HG03457 (cell line): ENCODE measurements around the gene PNMT.

Experiments
- ATAC-seq: cut with Tn5 transposase; IDR thresholded peaks from one replicate; pipeline ENCODE4 v1.9.1; 2021; ENCODE audit warnings: moderate number of reproducible peaks; ENCODE audit not compliant: unreplicated experiment

PNMT gene, protein sequence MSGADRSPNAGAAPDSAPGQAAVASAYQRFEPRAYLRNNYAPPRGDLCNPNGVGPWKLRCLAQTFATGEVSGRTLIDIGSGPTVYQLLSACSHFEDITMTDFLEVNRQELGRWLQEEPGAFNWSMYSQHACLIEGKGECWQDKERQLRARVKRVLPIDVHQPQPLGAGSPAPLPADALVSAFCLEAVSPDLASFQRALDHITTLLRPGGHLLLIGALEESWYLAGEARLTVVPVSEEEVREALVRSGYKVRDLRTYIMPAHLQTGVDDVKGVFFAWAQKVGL

DNA sequence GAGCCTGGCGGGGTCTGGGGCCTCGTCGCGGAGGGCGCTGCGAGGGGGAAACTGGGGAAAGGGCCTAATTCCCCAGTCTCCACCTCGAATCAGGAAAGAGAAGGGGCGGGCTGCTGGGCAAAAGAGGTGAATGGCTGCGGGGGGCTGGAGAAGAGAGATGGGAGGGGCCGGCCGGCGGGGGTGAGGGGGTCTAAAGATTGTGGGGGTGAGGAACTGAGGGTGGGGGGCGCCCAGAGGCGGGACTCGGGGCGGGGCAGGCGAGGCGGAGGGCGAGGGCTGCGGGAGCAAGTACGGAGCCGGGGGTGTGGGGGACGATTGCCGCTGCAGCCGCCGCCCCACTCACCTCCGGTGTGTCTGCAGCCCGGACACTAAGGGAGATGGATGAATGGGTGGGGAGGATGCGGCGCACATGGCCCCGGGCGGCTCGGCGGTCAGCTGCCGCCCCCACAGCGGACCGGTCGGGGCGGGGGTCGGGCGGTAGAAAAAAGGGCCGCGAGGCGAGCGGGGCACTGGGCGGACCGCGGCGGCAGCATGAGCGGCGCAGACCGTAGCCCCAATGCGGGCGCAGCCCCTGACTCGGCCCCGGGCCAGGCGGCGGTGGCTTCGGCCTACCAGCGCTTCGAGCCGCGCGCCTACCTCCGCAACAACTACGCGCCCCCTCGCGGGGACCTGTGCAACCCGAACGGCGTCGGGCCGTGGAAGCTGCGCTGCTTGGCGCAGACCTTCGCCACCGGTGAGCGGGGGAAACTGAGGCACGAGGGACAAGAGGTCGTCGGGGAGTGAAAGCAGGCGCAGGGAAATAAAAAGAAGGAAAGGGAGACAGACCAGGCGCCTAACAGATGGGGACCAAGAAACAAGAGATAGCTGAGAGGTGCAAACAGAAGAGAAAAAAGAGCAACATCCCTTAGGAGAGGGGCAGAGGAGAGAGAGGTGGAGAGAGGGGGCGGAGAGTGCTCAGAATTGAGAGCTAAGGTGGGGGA, at the start of gene PNMT:
PNMT (plus strand) TSS at position 509 of the 980 bp plus-strand sequence; CDS start at position 532, 23 bp downstream.
- no peak for ATAC-seq

DNA sequence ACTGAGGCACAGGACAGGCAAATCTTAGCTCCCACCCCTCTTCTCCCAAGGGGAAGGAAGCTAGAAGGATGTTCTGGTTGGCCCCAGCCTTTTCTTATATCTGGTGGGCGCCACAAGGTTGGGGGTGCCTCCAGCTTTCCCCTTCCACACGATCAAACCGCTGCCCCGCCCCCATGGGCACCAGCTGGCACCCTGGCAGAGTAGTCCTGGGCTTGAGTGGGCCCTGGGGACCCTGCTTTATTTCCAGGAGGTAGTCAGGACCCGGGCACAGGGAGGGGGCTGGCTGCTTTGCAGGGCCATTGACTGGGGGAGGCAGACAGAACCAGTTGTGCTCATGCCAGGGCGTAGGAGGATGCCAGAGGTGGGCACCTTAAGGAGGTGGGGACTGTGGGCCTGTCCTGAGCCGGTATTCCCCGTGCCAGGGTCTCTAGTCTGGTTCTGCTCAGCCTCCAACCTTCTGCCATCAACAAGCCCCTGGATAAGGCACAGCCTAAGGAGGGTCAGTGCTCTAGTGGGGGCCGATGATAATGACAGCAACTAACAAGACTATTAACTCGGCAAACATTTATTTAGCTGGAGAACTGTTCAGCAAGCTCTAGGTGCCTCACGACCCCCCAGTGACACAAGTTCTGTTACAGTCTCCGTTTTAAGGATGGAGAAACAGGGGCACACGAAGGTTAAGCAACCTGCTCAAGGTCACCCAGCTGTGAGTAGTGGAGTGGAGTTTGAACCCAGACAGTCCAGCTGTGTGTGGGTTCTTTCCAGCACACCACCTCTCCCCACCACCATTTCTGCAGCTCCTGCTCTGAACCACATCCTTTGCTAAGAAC, 49.1 kb upstream of the PNMT start:
- ATAC-seq, result no peak

GRCh38 chr17:39619786-39620101, 48.5 kb upstream of the PNMT start:
- ATAC-seq, result no peak

- ATAC-seq, result no peak
Observed at GRCh38 chr17:39621523-39622379, 46.5 kb upstream of the PNMT start.

GRCh38 chr17:39622380-39623006, 45.8 kb upstream of the PNMT start:
- ATAC-seq, result no peak

GRCh38 chr17:39623356-39623950, 44.8 kb upstream of the PNMT start:
- ATAC-seq, result no peak

GRCh38 chr17:39624313-39624712, 43.9 kb upstream of the PNMT start:
- no peak for ATAC-seq

GRCh38 chr17:39625198-39625785, 43.0 kb upstream of the PNMT start:
- ATAC-seq, result no peak

DNA sequence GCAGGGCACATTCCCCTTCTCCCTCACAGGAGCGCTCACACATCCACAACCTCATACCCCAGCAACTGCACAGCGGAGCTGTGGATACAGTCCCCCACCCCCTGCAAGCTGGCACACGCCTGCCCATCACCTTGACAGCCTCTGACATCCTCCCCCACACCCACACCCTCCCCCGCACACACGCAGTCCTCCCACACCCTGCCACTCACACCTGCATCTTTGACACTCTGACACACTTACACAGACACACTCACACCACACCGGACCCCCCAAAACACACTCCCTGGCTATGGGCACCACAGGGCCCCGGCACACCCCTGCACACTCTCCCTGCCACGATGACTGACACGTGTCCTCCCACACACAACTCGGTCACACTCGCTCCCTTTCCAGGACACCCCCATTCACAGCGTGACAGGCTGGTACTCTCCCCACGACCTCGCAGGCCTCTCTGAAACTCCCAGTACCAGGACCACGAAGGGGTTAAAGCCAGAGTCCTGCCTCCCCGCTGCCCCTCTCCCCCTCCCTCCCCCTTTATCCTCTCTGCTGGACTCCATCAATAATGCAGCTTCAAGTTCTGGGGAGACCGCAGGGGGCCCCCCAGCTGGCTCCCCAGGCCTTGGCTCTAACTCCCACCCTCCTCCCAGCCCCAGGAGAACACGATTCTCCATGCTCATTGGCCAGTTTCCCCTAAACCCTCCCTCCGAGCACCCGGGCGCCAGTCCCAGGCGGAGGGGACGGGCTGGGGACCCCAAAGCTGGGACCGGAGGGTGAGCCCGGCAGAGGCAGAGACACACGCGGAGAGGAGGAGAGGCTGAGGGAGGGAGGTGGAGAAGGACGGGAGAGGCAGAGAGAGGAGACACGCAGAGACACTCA, 41.8 kb upstream of the PNMT start, which contains the start of gene PPP1R1B:
PPP1R1B (plus strand) TSS at position 782 of the 876 bp plus-strand sequence. CDS start 441 bp downstream, outside the sequence.
- ATAC-seq, result no peak

DNA sequence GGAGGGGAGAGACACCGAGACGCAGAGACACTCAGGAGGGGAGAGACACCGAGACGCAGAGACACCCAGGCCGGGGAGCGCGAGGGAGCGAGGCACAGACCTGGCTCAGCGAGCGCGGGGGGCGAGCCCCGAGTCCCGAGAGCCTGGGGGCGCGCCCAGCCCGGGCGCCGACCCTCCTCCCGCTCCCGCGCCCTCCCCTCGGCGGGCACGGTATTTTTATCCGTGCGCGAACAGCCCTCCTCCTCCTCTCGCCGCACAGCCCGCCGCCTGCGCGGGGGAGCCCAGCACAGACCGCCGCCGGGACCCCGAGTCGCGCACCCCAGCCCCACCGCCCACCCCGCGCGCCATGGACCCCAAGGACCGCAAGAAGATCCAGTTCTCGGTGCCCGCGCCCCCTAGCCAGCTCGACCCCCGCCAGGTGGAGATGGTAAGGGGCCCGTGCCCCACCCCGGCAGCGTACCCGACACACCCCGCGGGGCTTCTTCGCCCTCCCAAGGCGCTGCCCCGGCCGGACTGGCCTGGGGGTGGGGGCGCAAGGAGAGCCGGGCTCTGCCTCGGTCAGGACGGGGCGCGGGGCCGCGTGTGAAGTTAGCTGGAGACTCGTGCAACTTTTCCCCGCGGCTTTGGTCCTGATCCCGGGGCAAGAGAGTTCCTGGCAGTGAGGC, 41.1 kb upstream of the PNMT start:
- ATAC-seq, result no peak

DNA sequence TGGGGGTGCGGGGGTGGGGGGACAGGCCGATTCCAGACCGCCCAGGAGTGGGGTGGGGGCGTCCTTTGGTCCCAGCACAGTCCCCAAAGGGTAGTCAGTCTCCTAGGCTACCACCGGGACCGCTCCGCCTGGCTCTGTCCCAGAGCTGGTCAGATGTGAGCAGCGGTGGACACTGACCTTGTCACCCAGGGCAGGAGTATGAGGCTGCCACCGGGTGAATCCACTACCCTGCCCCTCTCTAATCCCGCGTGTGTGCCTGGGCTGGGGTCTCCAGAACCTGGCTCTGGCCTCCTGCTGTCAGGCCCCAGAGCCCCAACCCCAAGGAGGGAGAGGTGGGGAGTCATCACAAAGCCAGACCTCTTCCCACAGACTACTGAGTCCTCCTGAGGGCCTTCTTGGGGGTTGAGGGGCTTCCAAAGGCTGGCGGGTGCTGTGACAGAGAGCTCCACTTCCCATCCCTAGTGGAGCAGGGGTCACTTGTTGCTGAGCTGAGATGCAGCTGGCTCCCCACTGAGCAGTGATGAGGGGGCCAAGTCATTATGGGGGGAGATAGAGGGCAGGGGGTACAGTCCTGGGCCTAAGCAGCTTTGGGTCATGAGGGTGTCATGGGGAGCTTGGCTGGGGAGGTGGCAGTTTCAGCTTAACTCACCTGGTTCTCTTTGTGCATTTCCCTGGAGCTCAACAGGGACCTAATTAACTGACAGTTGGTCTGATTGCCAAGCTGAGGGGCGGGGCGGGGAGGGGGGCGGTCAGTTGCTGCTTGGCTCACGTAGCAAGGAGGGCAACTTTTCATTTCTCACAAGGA, 40.3 kb upstream of the PNMT start:
- no peak for ATAC-seq

DNA sequence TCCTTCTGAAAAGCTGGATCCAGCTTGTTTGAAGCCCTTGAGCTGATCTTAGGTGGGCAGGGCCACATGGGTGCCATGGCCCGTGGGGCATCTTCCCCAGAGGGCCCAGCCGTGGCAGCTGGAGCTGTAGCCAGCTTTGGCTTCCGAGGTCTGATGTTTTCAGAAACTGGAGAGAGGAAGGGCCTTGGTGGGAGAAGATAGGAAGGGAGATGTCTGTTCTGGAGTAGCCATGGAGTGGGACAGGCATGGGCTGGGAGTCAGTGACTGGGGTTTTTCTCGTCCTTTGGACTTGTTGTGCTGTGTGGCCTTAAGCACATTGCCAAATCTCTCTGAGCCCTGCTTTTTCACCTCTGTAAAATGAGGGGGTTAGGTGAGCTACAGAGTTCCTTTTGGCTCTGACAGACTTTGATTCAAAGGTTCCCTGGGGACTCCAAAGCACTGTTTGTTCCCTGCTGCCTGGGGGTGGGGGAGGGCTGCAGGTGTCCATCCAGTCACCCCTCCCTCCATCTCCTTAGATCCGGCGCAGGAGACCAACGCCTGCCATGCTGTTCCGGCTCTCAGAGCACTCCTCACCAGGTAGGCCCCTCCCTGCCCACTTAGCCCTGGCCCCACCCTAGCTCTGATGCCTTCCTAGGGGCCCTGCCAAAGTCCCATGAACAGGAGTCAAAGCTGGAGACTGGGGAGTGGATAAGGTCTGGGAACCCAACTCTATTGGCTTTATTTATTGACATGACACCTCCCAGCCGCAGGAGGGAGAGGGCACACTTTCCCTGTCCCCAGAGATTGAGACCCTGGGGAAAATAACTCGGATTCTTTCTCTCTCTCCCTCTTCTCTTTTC, 39.4 kb upstream of the PNMT start:
- no peak for ATAC-seq

- ATAC-seq, result no peak
Observed at GRCh38 chr17:39629494-39629880, 38.8 kb upstream of the PNMT start.

DNA sequence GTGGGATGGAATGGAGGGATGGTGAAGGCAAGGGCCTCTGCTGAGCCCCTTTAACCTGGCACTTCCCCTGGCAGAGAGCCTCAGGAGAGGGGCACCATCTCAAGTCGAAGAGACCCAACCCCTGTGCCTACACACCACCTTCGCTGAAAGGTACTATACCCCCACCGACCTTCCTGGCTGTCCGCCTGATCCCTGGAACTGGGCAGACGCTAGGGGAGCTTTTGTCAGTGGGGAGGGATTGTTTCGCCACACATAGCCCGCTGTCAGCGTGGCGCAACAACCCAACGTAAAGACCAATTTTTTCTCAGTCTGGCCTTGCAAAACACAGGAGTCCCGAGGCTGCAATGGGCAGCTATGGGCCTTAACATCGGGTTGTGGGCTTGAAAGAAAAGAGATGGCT, 38.4 kb upstream of the PNMT start:
- ATAC-seq, result no peak

GRCh38 chr17:39631403-39631802, 36.9 kb upstream of the PNMT start:
- ATAC-seq, result no peak
